GM12801 (cell line): ENCODE data around the gene ERVK3-1.

Source experiments
- CTCF ChIP-seq: IDR thresholded peaks from one replicate; pipeline ENCODE4 v1.5.1; 2011; ENCODE audit warnings: control low read depth; ENCODE audit not compliant: insufficient read length; ENCODE audit errors: extremely low read depth

The ERVK3-1 gene

GRCh38 chr19:58275564-58275963 lies 29.6 kb upstream of the ERVK3-1 start:
- TF ChIP-seq CTCF: no peak

GRCh38 chr19:58277197-58277596 lies 28.0 kb upstream of the ERVK3-1 start:
- no peak for TF ChIP-seq CTCF

GRCh38 chr19:58277748-58278540 lies 27.2 kb upstream of the ERVK3-1 start:
- TF ChIP-seq CTCF: no peak

- TF ChIP-seq CTCF: no peak
These were observed 26.6 kb upstream of the ERVK3-1 start, which contains the start of gene ZNF8 for GRCh38 chr19:58278541-58279041. Gene ZNF8 (plus strand): TSS chr19:58278955. CDS start chr19:58279082, 127 bp downstream.

GRCh38 chr19:58279042-58279924 lies 25.9 kb upstream of the ERVK3-1 start:
- no peak for TF ChIP-seq CTCF

GRCh38 chr19:58279925-58280316 lies 25.3 kb upstream of the ERVK3-1 start:
- TF ChIP-seq CTCF: no peak

GRCh38 chr19:58284199-58284598 lies 21.0 kb upstream of the ERVK3-1 start:
- no peak for TF ChIP-seq CTCF
